Measurements from ENCODE around the gene TEX35.

DNA sequence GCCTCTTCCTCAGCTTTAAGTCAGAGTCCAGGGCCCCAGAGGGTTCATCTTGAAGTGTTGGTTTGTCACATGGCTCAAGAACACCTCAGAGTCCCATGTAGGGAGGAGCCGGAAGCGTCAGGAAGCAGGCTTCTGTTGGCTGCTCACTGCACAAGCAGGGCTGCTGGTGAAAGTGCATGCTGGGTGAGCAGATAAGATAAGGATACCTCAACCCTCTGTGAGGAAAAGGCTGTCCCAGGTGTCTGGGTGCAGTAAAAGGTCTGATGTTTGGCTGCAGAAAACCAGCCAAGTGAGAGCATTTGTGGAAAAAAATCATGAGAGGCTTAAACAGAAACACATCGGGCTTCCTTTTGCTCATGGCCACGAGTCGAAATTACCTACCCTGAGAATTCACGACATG is 6.2 kb upstream of the TEX35 start:
- TF ChIP-seq, protein P1, sequence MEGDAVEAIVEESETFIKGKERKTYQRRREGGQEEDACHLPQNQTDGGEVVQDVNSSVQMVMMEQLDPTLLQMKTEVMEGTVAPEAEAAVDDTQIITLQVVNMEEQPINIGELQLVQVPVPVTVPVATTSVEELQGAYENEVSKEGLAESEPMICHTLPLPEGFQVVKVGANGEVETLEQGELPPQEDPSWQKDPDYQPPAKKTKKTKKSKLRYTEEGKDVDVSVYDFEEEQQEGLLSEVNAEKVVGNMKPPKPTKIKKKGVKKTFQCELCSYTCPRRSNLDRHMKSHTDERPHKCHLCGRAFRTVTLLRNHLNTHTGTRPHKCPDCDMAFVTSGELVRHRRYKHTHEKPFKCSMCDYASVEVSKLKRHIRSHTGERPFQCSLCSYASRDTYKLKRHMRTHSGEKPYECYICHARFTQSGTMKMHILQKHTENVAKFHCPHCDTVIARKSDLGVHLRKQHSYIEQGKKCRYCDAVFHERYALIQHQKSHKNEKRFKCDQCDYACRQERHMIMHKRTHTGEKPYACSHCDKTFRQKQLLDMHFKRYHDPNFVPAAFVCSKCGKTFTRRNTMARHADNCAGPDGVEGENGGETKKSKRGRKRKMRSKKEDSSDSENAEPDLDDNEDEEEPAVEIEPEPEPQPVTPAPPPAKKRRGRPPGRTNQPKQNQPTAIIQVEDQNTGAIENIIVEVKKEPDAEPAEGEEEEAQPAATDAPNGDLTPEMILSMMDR (IDR thresholded peaks at IDR 0.05) = no peak
- no peak for TF ChIP-seq POLR2A (IDR thresholded peaks at IDR 0.05)

All from testis (tissue), 2 donors.